H9 (cell line): ENCODE results near the gene NTRK3. TPM values are rescaled to one million over a fixed set of nuclear protein-coding genes. Genes with fewer than 3 reads are reported as not detected.

ENCODE experiments used
- DNase-seq: peaks from one replicate; pipeline ENCODE4 v3.0.0-alpha.2; 2017
- H2AFZ ChIP-seq: one replicate; pipeline ENCODE4 v1.6.1; 2013; ENCODE audit warnings: mild to moderate bottlenecking, low read length, control low read depth, moderate library complexity
- H2AK5ac ChIP-seq: 2 replicates; pipeline ENCODE4 v1.6.1; 2013; ENCODE audit warnings: low read length, control low read depth, mixed read lengths; ENCODE audit not compliant: insufficient read length
- H2BK120ac ChIP-seq: one replicate; pipeline ENCODE4 v1.6.1; 2013; ENCODE audit warnings: low read depth, mild to moderate bottlenecking, low read length, control low read depth, inconsistent platforms; ENCODE audit not compliant: poor library complexity, severe bottlenecking
- H2BK12ac ChIP-seq: 2 replicates; pipeline ENCODE4 v1.6.1; 2013; ENCODE audit warnings: low read length, control low read depth, mixed read lengths, low read depth; ENCODE audit not compliant: insufficient read length
- H2BK15ac ChIP-seq: 2 replicates; pipeline ENCODE4 v1.6.1; 2013; ENCODE audit warnings: low read depth, low read length, control low read depth
- H2BK20ac ChIP-seq: one replicate; pipeline ENCODE4 v1.6.1; 2013; ENCODE audit warnings: low read depth, mild to moderate bottlenecking, low read length, control low read depth, inconsistent platforms; ENCODE audit not compliant: poor library complexity, severe bottlenecking
- H2BK5ac ChIP-seq: 2 replicates; pipeline ENCODE4 v1.6.1; 2013; ENCODE audit warnings: low read length, control low read depth, mixed read lengths; ENCODE audit not compliant: insufficient read length
- H3K14ac ChIP-seq: 2 replicates; pipeline ENCODE4 v1.6.1; 2013; ENCODE audit warnings: low read length, control low read depth; ENCODE audit not compliant: insufficient read depth
- H3K18ac ChIP-seq: 2 replicates; pipeline ENCODE4 v1.6.1; 2013; ENCODE audit warnings: low read depth, mild to moderate bottlenecking, mixed read lengths, low read length, control low read depth; ENCODE audit not compliant: insufficient read length
- H3K23ac ChIP-seq: 2 replicates; pipeline ENCODE4 v1.6.1; 2013; ENCODE audit warnings: low read length, control low read depth, mixed read lengths, low read depth; ENCODE audit not compliant: insufficient read length
- H3K23me2 ChIP-seq: 2 replicates; pipeline ENCODE4 v1.6.1; 2013; ENCODE audit warnings: low read depth, mild to moderate bottlenecking, mixed read lengths, low read length, control low read depth; ENCODE audit not compliant: insufficient read length, poor library complexity, severe bottlenecking
- H3K27ac ChIP-seq: 2 replicates; pipeline ENCODE4 v1.5.1; 2013; ENCODE audit warnings: low read length, control low read depth, mixed read lengths, low read depth; ENCODE audit not compliant: insufficient read length
- H3K27me3 ChIP-seq: 2 replicates; pipeline ENCODE4 v1.6.1; 2013; ENCODE audit warnings: low read length, control low read depth, inconsistent platforms; ENCODE audit not compliant: insufficient read depth
- H3K4ac ChIP-seq: 2 replicates; pipeline ENCODE4 v1.6.1; 2013; ENCODE audit warnings: low read depth, mild to moderate bottlenecking, control low read depth, inconsistent platforms, low read length, moderate library complexity
- H3K4me1 ChIP-seq: 2 replicates; pipeline ENCODE4 v1.6.1; 2013; ENCODE audit warnings: low read length, control low read depth, inconsistent platforms; ENCODE audit not compliant: insufficient read depth
- H3K4me2 ChIP-seq: 2 replicates; pipeline ENCODE4 v1.6.1; 2013; ENCODE audit warnings: low read length, control low read depth, mixed read lengths; ENCODE audit not compliant: insufficient read length, insufficient read depth
- H3K56ac ChIP-seq: 2 replicates; pipeline ENCODE4 v1.6.1; 2013; ENCODE audit warnings: low read depth, mild to moderate bottlenecking, mixed read lengths, low read length, control low read depth; ENCODE audit not compliant: insufficient read length
- H3K79me1 ChIP-seq: 2 replicates; pipeline ENCODE4 v1.6.1; 2013; ENCODE audit warnings: low read depth, mild to moderate bottlenecking, moderate library complexity, low read length, control low read depth, inconsistent platforms; ENCODE audit not compliant: insufficient read depth, poor library complexity, severe bottlenecking
- H3K79me2 ChIP-seq: 2 replicates; pipeline ENCODE4 v1.6.1; 2013; ENCODE audit warnings: low read length, control low read depth, inconsistent platforms; ENCODE audit not compliant: insufficient read depth
- H3K9ac ChIP-seq: 2 replicates; pipeline ENCODE4 v1.6.1; 2013; ENCODE audit warnings: low read length, control low read depth, mixed read lengths; ENCODE audit not compliant: insufficient read length; ENCODE audit errors: extremely low read depth
- H3K9me3 ChIP-seq: one replicate; pipeline ENCODE4 v1.6.1; 2013; ENCODE audit warnings: low read depth, low read length, inconsistent platforms; ENCODE audit not compliant: control insufficient read depth
- H3T11ph ChIP-seq: one replicate; pipeline ENCODE4 v1.6.1; 2013; ENCODE audit warnings: mild to moderate bottlenecking, low read length, control low read depth, inconsistent platforms
- H4K20me1 ChIP-seq: one replicate; pipeline ENCODE4 v1.6.1; 2013; ENCODE audit not compliant: control insufficient read depth, insufficient read length, insufficient read depth
- H4K5ac ChIP-seq: 2 replicates; pipeline ENCODE4 v1.6.1; 2013; ENCODE audit warnings: low read depth, mild to moderate bottlenecking, mixed read lengths, low read length, control low read depth; ENCODE audit not compliant: insufficient read length
- H4K8ac ChIP-seq: replicated peaks from 2 replicates; pipeline ENCODE4 v1.6.1; 2013; ENCODE audit warnings: low read length, control low read depth, mixed read lengths, low read depth; ENCODE audit not compliant: insufficient read length
- H4K91ac ChIP-seq: 2 replicates; pipeline ENCODE4 v1.6.1; 2013; ENCODE audit warnings: low read depth, mild to moderate bottlenecking, moderate library complexity, mixed read lengths, low read length, control low read depth; ENCODE audit not compliant: insufficient read length
- H3K27ac Mint-ChIP-seq, 3 experiments: 2 replicates in 2 of 3; 3 replicates in 1 of 3; pipeline ENCODE4 v1.8.0; 2020 to 2021; ENCODE audit warnings: mixed read lengths in 3 of 3, mild to moderate bottlenecking in 1 of 3, moderate library complexity in 1 of 3
- H3K27me3 Mint-ChIP-seq: 2 replicates; pipeline ENCODE4 v1.8.0; 2021; ENCODE audit warnings: low read depth, mild to moderate bottlenecking, moderate library complexity, mixed read lengths
- H3K36me3 Mint-ChIP-seq, 3 experiments: 2 replicates in 2 of 3; 3 replicates in 1 of 3; pipeline ENCODE4 v1.8.0; 2020 to 2021; ENCODE audit warnings: low read depth in 3 of 3, mixed read lengths in 3 of 3; ENCODE audit not compliant: insufficient read depth in 1 of 3
- H3K4me1 Mint-ChIP-seq, 2 experiments: 2 replicates each; pipeline ENCODE4 v1.8.0; 2020; ENCODE audit warnings: mixed read lengths in 2 of 2
- H3K4me3 Mint-ChIP-seq, 2 experiments: 2 replicates in 1 of 2; 3 replicates in 1 of 2; pipeline ENCODE4 v1.8.0; 2020 to 2021; ENCODE audit warnings: mild to moderate bottlenecking in 2 of 2, mixed read lengths in 2 of 2, moderate library complexity in 1 of 2
- H3K9me3 Mint-ChIP-seq, 2 experiments: 2 replicates in 1 of 2; 3 replicates in 1 of 2; pipeline ENCODE4 v1.8.0; 2020; ENCODE audit warnings: mild to moderate bottlenecking in 2 of 2, mixed read lengths in 2 of 2, moderate library complexity in 1 of 2
- WGBS: extraction: QIAGEN DNeasy Blood & Tissue Kit; methylation state at CpG from one replicate; pipeline ENCODE4 v1.1.7; 2013; ENCODE audit warnings: missing lambda C conversion rate, low lambda C conversion rate, mixed read lengths; ENCODE audit not compliant: insufficient read length; ENCODE audit errors: extremely low coverage; 5-methylcytosine and 5-hydroxymethylcytosine counted together
- total RNA-seq: library from RNA; stranded (reverse); gene quantifications from 2 replicates; pipeline ENCODE4 v1.2.1, GENCODE V29; 2021
- TF ChIP-seq, protein P1 (sequence below): fragments of 200-600 bp; sonication (generic); conservative IDR thresholded peaks from 3 replicates; pipeline ENCODE4 v1.8.0; 2021; ENCODE audit warnings: antibody characterized with exemption, mild to moderate bottlenecking

Gene NTRK3
- total RNA-seq, 1 experiment from 2014 or later, result 2.5 TPM

DNA sequence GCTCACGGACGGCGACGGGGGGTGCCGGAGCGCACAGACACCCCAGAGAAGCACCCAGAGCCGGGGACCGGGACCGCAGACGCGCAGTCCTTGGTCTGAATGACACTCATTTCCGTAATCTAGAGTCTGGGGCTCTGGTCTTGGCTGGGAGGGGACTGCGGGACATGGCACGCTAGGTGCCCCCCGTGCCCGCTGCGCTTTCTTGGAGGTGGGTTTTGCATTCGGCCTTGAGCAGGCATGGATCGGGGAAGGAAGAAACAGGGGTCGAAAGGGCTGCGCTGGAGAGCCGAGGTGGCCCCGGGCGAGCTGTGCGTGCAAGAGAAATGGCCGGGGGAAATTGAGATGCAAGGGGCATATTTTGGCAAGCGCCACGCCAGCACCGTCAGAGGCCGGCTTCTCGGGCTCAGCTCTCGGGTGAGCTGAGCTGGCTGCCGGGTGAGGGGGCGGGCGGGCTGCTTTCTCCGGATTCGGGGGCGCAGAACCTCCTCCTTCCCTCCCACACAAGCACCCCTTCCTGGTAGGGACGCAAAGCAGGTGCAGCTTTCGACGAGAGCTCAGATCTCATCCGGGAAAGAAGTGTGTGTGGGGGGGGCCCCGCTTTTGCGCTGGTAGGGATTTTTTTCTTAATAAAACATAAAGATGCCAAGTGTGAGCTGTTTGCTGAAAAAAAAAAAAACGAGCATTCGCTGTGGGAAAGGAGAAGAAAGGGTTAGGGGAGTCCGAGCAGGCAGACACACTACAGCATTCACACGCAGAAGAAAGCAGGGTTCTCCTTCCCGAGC lies 963 bp upstream of the NTRK3 start:
- Histone ChIP-seq H3K56ac (no peak overlapping the region), H3K4ac (no peak overlapping the region), H2BK12ac (no peak overlapping the region), H3K79me1 (no peaks in the 10 kb centered on the region), H2BK20ac (no peak overlapping the region), H3K9ac (peak overlapping the region; percentile 6), H3K14ac (no peak overlapping the region), H3K23me2 (peaks cover 23% of the 10 kb centered on the region), H2BK15ac (no peak overlapping the region), H4K8ac (no peak overlapping the region), H4K91ac (no peak overlapping the region), H3K79me2 (no peaks in the 10 kb centered on the region), H3K23ac (no peak overlapping the region), H3K9me3 (no peaks in the 10 kb centered on the region), H3K4me1 (no peaks in the 10 kb centered on the region; the same call in 1 of the 2 replicates), H2AFZ (no peak overlapping the region), H4K20me1 (no peaks in the 10 kb centered on the region), H4K5ac (no peak overlapping the region), H3K27me3 (peaks cover 24% of the 10 kb centered on the region), H3T11ph (no peak overlapping the region), H2AK5ac (no peak overlapping the region), H3K4me2 (peak overlapping the region; percentile 87), H2BK5ac (no peak overlapping the region), H3K18ac (peak overlapping the region; percentile 4), H3K27ac (no peak overlapping the region), H2BK120ac (no peak overlapping the region)
- Mint-ChIP-seq H3K4me1 (peaks cover 24 to 28% of the 10 kb centered on the region in 2 experiments), H3K4me3 (peak overlapping the region; percentile 83 to 96), H3K27ac (peak overlapping the region in 1 of 3 experiments; percentile 8; a peak in 1 of 7 replicates), H3K9me3 (no peaks in the 10 kb centered on the region; a peak in 2 of 5 replicates), H3K36me3 (no peaks in the 10 kb centered on the region; a peak in 2 of 7 replicates), H3K27me3 (peaks cover 94% of the 10 kb centered on the region)
- DNase-seq, result peak; percentile 47
- TF ChIP-seq, protein P1, sequence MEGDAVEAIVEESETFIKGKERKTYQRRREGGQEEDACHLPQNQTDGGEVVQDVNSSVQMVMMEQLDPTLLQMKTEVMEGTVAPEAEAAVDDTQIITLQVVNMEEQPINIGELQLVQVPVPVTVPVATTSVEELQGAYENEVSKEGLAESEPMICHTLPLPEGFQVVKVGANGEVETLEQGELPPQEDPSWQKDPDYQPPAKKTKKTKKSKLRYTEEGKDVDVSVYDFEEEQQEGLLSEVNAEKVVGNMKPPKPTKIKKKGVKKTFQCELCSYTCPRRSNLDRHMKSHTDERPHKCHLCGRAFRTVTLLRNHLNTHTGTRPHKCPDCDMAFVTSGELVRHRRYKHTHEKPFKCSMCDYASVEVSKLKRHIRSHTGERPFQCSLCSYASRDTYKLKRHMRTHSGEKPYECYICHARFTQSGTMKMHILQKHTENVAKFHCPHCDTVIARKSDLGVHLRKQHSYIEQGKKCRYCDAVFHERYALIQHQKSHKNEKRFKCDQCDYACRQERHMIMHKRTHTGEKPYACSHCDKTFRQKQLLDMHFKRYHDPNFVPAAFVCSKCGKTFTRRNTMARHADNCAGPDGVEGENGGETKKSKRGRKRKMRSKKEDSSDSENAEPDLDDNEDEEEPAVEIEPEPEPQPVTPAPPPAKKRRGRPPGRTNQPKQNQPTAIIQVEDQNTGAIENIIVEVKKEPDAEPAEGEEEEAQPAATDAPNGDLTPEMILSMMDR, result no peak
- WGBS, result no CpG with 5 or more reads among the region's 49 CpGs
